SIG-M5 treated with dmso at 0.1 percent for 504 hours (cell line): ENCODE measurements around the gene BRD2.
A peak's percentile ranks its signal among the peaks of the same experiment; 100 is the strongest.
"Not testable (repeated sequence)": the region's sequence is repeated elsewhere in the genome, so short reads cannot be mapped to it uniquely, and the experiment has no call there.

ENCODE experiments used
- DNase-seq: peaks from one replicate; lab custom pipeline; 2025; ENCODE audit not compliant: unreplicated experiment; lab: John Stamatoyannopoulos, UW

The BRD2 gene

GRCh38 chr6:32968093-32968866 lies at the start of gene BRD2:
Gene BRD2 (plus strand): TSS chr6:32968594. CDS start chr6:32972899, 4,305 bp downstream.
- peak; percentile 90 for DNase-seq

- peak; percentile 23 for DNase-seq
Measured at GRCh38 chr6:32920715-32921114, 47.7 kb upstream of the BRD2 start.

GRCh38 chr6:32922083-32922482 lies 46.3 kb upstream of the BRD2 start:
- DNase-seq: no peak

- DNase-seq: no peak
Measured at GRCh38 chr6:32931211-32931610, 37.2 kb upstream of the BRD2 start.

GRCh38 chr6:32932132-32932868 lies 36.1 kb upstream of the BRD2 start:
- no peak for DNase-seq

- DNase-seq: peak; percentile 64
Measured at GRCh38 chr6:32933661-32934085, 34.7 kb upstream of the BRD2 start.

- no peak for DNase-seq
Measured at GRCh38 chr6:32935551-32936238, 32.7 kb upstream of the BRD2 start.

GRCh38 chr6:32936239-32937152 lies 31.9 kb upstream of the BRD2 start:
- no peak for DNase-seq

- DNase-seq: peak; percentile 76
Measured at GRCh38 chr6:32937230-32937633, 31.2 kb upstream of the BRD2 start.

- no peak for DNase-seq
Measured at GRCh38 chr6:32938494-32938893, 29.9 kb upstream of the BRD2 start.

GRCh38 chr6:32940656-32941213 lies 27.7 kb upstream of the BRD2 start, which contains the start of gene HLA-DMB:
Gene HLA-DMB (minus strand): TSS chr6:32941028. CDS start chr6:32940807, 221 bp downstream.
- peak; percentile 59 for DNase-seq

- no peak for DNase-seq
Measured at GRCh38 chr6:32941214-32941768, 27.1 kb upstream of the BRD2 start.

GRCh38 chr6:32942555-32943123 lies 25.8 kb upstream of the BRD2 start:
- DNase-seq: not testable (repeated sequence)

GRCh38 chr6:32943864-32944649 lies 24.3 kb upstream of the BRD2 start:
- DNase-seq: peak; percentile 94

- peak; percentile 23 for DNase-seq
Measured at GRCh38 chr6:32945108-32945760, 23.2 kb upstream of the BRD2 start.

GRCh38 chr6:32945953-32946352 lies 22.4 kb upstream of the BRD2 start:
- DNase-seq: no peak

- DNase-seq: no peak
Measured at GRCh38 chr6:32946893-32947292, 21.5 kb upstream of the BRD2 start.
